Posterior cingulate gyrus (tissue), 11 donors: ENCODE measurements around the gene MANEAL.
"Not testable (repeated sequence)": the region's sequence is repeated elsewhere in the genome, so short reads cannot be mapped to it uniquely, and the experiment has no call there.

Experiments used
- DNase-seq, 10 donors: peaks; one replicate each; pipeline versions ENCODE4 v3.0.0 to v3.0.0-alpha.2; 2020 to 2021; ENCODE audit warnings: mixed read lengths in 3 of 10
- intact Hi-C: fragments of 100-400 bp; cut with DNase I; formaldehyde crosslinking; loops from one replicate; pipeline ENCODE4 v1.15.1; 2023

Gene MANEAL

GRCh38 chr1:37793773-37794371 lies at the start of gene MANEAL:
TSS of gene MANEAL (plus strand) at chr1:37793847. CDS start at chr1:37794183, 336 bp downstream.
- peak in 9 of 10 donors; percentile 37 to 94 (median 54) for DNase-seq

GRCh38 chr1:37746806-37747205 lies 46.8 kb upstream of the MANEAL start:
- no peak for DNase-seq

More at GRCh38 chr1:37793773-37794371, at the start of gene MANEAL:
- intact Hi-C loops, result no loop called here

DNA sequence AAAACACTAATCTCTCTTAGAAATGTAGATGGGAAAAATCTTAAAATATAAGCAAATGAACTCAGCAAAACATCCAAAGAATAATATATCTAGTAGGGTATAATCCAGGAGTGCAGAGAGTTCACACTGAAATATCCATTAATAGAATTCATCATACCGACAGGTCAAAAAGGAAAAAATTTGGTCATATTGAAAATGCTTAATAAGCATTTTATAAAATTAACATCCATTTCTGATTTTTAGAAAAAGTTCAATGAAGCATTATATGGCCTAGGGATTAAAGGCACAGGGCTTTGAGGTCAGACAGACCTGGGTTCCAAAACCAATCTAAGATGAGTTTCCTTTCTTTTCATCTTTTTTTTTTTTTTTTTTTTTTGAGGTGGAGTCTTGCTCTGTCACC lies 45.1 kb upstream of the MANEAL start:
- intact Hi-C loops, result no loop called here

More at GRCh38 chr1:37746806-37747205, 46.8 kb upstream of the MANEAL start:
- intact Hi-C loops, result no loop called here

DNA sequence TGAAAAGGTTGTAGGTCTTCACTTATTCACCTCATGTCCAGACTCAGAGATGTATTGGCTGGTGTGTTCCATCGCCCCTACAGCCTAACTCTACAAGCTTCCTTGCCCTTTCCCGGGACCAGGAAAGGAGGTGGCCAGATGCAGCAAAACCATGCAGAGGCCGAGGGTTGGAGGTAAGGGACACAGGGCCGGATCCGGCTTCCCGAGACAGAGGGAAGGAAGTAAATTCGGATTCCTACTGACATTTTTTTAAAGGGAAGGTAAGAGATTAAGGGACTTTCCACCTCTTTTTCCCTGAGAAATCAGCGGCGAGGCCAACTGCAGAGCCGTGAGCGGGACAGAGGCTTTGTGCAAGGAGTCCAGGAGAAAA lies 41.4 kb upstream of the MANEAL start:
- intact Hi-C loops, result no loop called here
- no peak for DNase-seq

More for the DNA sequence above, 45.1 kb upstream of the MANEAL start:
- no peak for DNase-seq

- DNase-seq, result peak in 7 of 10 donors; percentile 38 to 91 (median 44)
Observed at GRCh38 chr1:37752583-37753471, 40.8 kb upstream of the MANEAL start.

DNA sequence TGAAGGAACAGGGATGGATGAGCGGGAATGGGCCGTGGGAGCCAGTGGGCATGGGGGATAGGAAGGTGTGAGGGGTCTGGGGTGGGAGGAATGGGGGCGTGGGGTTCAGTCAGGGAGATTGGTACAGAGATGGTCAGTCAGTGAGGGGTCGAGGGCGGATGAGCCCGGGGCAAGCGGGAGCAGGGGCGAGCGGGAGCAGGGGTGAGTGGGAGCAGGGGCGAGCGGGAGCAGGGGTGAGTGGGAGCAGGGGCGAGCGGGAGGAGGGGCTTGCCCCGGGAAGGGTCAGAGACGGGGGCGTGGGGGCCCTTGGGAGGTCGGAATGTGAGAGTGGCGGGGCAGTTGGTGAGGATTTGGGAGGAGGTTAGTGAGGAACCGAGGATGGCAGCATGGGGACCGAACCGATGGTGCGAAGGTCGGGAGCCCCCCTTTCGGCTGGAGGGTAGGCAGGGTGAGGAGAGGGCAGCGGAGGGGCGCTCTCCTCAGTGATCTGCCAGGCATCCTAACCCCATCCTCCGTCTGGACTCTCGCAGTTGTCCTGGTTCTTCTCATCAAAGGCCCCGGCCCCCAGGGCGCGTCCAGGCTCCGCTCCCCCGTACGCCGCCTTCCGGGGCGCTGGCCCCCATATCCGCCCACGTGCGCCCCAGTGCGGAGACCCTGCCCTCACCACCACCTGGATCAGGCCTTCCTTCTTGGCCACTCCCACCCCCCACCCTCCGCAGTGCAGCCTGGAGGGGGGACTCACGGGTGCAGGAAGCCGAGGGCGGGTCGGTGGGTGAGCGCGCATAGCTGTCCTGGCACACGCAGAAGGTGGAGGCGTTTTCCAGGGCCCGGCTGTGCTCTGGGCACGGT lies 40.0 kb upstream of the MANEAL start:
- DNase-seq, result no peak
- intact Hi-C loops, result no loop called here

More at GRCh38 chr1:37752583-37753471, 40.8 kb upstream of the MANEAL start:
- intact Hi-C loops, result no loop called here

DNA sequence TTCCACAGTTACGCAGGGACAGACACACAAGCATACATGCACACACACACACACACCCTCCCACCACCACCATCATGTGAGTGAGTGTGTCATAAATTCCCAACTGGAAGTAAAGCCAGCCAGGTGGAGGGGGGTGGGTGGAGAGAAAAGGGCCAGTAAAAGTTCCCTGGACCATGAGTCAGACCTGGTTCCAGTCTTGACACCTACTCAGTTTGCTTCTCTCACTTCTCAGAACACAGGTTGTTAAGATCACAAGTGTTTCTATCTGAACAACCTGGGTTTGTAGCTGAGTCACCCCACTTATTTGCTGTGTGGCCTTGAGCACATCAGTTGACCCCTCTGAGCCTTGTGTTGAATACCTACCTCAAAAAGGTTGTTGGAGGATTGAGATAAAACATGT lies 38.4 kb upstream of the MANEAL start:
- intact Hi-C loops, result no loop called here
- peak in 2 of 10 donors; percentile 39 to 76 for DNase-seq

DNA sequence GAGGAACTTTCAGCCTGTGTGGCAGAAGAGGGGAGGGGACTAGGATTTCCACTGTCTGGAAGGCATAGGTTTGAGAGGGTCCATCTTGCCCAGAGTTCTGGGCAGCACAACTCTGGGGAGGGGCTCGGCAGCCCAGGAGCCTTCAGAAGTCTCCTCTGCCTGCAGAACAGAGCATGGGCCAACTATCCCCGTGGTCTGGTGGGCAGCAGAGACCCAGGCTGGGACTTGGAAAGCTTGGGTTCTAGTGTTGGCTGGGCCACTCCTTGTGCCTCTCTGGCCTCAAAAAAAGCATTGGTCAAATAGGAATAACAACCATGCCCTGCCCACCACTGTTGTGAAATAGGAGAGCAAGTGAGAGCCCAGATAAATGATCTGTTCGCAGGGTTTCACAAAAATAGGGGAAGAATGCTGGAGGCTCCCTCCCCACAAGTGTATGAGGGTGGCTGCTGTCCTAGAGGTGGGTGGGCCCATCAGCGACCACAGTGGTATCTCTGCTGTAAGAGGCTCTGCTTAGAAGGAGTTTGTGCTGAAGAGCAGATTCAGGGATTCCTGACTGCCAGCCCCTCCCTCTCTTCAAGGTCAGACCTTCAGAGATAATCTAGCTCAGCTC lies 37.6 kb upstream of the MANEAL start:
- intact Hi-C loops, result no loop called here
- DNase-seq, result peak in 1 of 10 donors; percentile 49

GRCh38 chr1:37759451-37759850 lies 34.2 kb upstream of the MANEAL start:
- no peak for DNase-seq
- intact Hi-C loops, result no loop called here

GRCh38 chr1:37761416-37762095 lies 32.1 kb upstream of the MANEAL start:
- intact Hi-C loops, result no loop called here
- peak in 3 of 10 donors; percentile 18 to 83 (median 75) for DNase-seq

DNA sequence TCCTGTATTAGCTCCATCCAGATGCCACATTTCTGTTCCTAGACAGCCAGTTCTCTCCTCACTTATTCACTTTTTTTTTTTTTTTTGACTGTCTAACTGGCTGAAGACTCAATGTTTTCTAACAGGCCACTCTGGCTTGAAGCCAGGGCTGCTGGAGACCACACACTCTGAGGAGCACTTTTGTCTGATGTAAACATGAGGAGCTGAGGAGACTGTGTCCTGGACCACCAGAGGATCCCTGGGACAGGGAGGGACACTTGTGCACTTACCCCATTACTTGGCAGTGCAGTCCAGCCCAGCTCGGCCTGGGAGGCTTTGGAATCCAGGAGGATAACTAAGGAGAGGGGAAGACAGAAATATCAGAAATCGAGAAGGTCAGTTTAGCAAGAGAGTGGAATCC lies 31.1 kb upstream of the MANEAL start:
- intact Hi-C loops, result no loop called here
- no peak for DNase-seq

- DNase-seq, result peak in 2 of 10 donors; percentile 38 to 77
- intact Hi-C loops, result no loop called here
Observed at GRCh38 chr1:37763791-37764413, 29.7 kb upstream of the MANEAL start.

DNA sequence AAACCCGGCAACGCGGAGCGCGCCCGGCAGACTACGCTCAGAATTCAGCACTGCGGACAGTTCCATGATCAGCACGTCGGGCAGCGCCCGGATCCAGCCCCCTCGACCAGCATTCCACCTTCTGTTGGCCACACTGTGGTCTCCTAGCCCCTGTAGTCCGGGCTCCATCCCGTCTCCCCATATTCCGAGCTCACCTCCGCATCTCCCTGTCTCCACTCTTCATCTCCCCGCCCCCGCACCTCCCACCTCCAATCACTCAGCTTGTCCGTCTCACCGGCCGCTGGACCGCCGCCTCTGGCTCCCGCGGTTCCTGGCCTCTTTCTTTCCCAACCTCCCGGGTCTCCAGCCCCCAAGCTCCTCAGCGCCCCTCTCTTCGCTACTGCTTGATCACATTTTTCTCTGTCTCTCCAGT lies 29.2 kb upstream of the MANEAL start:
- DNase-seq, result peak in 9 of 10 donors; percentile 23 to 91 (median 52)
- intact Hi-C loops, result no loop called here

DNA sequence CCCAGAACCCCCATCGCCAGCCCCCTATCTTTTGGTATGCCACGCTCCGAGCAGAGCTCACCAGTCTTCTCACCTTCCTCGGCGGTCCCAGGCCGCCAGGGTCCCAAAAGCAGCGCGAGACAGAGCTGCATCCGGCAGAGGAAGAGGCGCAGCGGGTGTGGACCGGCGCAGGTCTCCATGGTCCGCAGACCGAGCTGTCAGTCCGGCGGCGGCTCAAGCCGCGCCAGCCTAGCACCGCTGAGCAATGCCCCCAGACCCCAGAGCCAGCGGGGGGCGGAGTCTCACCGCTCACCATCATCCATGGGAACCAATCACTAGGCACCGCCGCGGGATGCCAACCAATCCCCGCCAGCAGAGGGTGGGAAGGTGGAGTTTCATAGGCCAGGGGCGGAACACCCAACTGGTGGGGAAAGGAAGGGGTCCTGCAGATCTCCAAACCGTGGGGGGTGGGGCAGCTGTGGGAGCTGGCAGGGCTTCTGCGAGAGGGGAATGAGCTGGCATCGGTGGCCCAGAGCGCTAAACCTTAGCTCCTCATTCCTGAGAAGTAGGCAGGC lies 28.7 kb upstream of the MANEAL start, which contains the start of gene EPHA10:
EPHA10 (minus strand) TSS at position 233 of the 554 bp plus-strand sequence; CDS start at position 179, 54 bp downstream.
- DNase-seq, result peak; percentile 39 to 97 (median 86)
- intact Hi-C loops, result no loop called here

DNA sequence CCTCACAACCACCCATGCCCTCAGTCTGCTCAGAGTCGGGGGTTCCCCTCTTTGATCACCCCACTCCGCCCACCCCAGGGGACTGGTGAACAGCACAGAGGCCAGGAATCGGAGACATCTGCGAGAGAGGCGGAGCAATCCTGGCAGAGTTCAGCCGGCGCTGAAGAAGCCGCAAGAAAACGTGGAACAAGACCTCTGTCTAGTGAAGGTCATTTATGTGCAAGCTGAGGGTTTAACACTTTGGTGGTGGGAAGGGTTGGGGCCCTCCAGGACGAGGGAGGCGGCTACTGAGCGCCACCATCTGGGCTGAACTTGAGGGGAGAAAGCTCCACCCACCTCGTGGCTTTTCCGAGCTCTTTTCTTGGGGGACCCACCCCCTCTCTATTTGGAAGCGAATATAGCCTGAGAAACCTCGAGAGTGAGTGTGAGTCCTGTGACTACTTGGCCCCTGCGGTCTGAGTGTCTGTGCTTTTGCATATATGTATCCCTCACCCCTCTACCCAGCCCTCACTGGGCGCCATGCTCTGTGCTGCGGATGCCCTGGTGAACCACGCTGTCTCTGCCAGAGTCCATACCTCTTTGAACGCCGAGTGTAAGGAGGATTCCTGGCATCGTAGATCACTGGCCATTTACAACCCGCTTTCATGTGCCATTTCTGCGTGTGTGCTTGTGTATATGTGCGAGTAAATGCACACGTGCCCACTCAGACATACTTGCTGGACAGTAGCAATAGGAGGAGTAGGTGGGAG lies 27.6 kb upstream of the MANEAL start:
- intact Hi-C loops, result no loop called here

DNA sequence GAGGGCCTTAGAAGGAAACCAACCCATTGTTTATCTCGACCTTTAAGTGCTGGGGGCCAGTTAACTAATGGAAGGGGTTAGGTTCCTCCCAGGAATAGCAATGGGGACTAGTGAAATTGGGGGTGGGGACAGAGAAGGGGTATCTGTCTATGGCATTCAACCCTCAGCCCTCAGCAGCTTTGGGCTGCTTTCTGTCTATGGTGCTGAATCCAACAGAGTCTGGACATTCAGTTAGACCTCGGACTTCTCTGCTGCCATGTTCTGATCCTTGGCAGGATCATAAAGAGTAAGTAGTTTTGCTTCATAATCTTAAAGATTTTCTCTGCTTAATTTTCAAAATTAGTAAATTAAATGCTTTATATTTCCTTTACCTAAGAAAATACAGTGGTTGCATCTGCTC lies 26.2 kb upstream of the MANEAL start:
- no peak for DNase-seq
- intact Hi-C loops, result no loop called here

More for the DNA sequence above, 27.6 kb upstream of the MANEAL start:
- DNase-seq, result peak in 5 of 10 donors; percentile 24 to 86 (median 43)

DNA sequence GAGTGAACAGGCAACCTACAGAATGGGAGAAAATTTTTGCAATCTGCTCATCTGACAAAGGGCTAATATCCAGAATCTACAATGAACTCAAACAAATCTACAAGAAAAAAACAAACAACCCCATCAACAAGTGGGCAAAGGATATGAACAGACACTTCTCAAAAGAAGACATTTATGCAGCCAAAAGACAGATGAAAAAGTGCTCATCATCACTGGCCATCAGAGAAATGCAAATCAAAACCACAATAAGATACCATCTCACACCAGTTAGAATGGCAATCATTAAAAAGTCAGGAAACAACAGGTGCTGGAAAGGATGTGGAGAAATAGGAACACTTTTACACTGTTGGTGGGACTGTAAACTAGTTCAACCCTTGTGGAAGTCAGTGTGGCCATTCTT lies 22.2 kb upstream of the MANEAL start:
- intact Hi-C loops, DNase-seq: not testable (repeated sequence)

DNA sequence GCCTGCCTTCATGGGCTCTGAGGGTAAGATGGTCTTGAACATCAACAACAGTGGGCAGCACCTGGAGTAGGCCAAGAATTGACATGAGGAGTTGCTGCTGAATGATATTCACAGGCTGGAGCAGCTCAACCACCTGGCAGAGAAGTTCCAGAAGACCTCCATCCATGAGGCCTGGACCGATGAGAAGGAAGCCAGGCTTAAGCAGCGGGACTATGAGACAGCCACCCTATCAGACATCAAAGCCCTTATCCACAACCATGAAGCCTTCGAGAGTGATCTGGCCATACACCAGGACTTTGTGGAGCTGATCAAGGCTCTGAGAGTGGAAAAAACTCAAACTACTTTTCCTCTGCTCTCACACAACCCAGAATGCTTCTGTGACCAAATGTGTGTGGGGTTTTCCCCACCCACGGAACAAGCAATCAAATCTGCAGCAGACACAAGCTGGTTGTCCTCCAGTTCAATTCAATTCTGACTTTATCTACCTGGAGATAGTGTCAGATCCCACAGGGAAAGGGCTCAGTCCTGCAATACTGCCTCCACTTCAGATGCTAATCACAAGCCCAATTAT lies 16.6 kb upstream of the MANEAL start:
- intact Hi-C loops, result no loop called here
- no peak for DNase-seq
